GM18909 (cell line): ENCODE data around the gene TACC3.

ENCODE experiments used
- ATAC-seq: cut with Tn5 transposase; IDR thresholded peaks from one replicate; pipeline ENCODE4 v1.9.1; 2021; ENCODE audit warnings: mild to moderate bottlenecking; ENCODE audit not compliant: unreplicated experiment, poor library complexity

TACC3 gene

GRCh38 chr4:1786544-1787362 lies 65.4 kb downstream of the TACC3 start:
- no peak for ATAC-seq

GRCh38 chr4:1787411-1788077 lies 66.2 kb downstream of the TACC3 start:
- ATAC-seq = no peak

- ATAC-seq = no peak
These were observed 67.1 kb downstream of the TACC3 start for GRCh38 chr4:1788254-1788973.

- no peak for ATAC-seq
These were observed 68.2 kb downstream of the TACC3 start for GRCh38 chr4:1789552-1789951.

GRCh38 chr4:1790005-1790404 lies 68.7 kb downstream of the TACC3 start:
- no peak for ATAC-seq

GRCh38 chr4:1792158-1792831 lies 71.0 kb downstream of the TACC3 start:
- ATAC-seq = no peak

- no peak for ATAC-seq
These were observed 71.6 kb downstream of the TACC3 start, which contains the start of gene FGFR3 for GRCh38 chr4:1792832-1793495. Gene FGFR3 (plus strand): TSS chr4:1793293. CDS start chr4:1793935, 642 bp downstream.

GRCh38 chr4:1793496-1793840 lies 72.1 kb downstream of the TACC3 start:
- ATAC-seq = no peak

- no peak for ATAC-seq
These were observed 72.9 kb downstream of the TACC3 start for GRCh38 chr4:1793940-1794808.
